HepG2 (cell line): ENCODE results near the gene OSBP. TPM values are rescaled to one million over a fixed set of nuclear protein-coding genes. Genes with fewer than 3 reads are reported as not detected.
A peak's percentile ranks its signal among the peaks of the same experiment; 100 is the strongest.

Source experiments
- GABPB1 ChIP-seq: IDR thresholded peaks from 2 replicates; pipeline ENCODE4 v1.6.1; 2016; ENCODE audit warnings: mild to moderate bottlenecking, missing genetic modification reagents, moderate library complexity, missing compliant biosample characterization
- HDAC2 ChIP-seq: sonication (generic); formaldehyde crosslinking; IDR thresholded peaks from 2 replicates; pipeline ENCODE4 v1.4.0; 2020; ENCODE audit warnings: missing genetic modification reagents
- KMT2A ChIP-seq: sonication (generic); formaldehyde crosslinking; IDR thresholded peaks from 2 replicates; pipeline ENCODE4 v1.4.0; 2020; ENCODE audit warnings: missing genetic modification reagents
- MED13 ChIP-seq: sonication (generic); formaldehyde crosslinking; IDR thresholded peaks from 2 replicates; pipeline ENCODE4 v1.5.0; 2020; ENCODE audit warnings: missing genetic modification reagents
- NR2C2 ChIP-seq: sonication (generic); formaldehyde crosslinking; IDR thresholded peaks from 2 replicates; pipeline ENCODE4 v1.4.0; 2020; ENCODE audit warnings: missing genetic modification reagents, mild to moderate bottlenecking, moderate library complexity, borderline replicate concordance
- RARA ChIP-seq: IDR thresholded peaks from 2 replicates; pipeline ENCODE4 v1.6.1; 2016; ENCODE audit warnings: missing genetic modification reagents, missing compliant biosample characterization
- SNAI1 ChIP-seq: sonication (generic); formaldehyde crosslinking; IDR thresholded peaks from 2 replicates; pipeline ENCODE4 v1.5.0; 2020; ENCODE audit warnings: mild to moderate bottlenecking, missing genetic modification reagents, borderline replicate concordance
- TP53 ChIP-seq: sonication (generic); formaldehyde crosslinking; conservative IDR thresholded peaks from 2 replicates; pipeline ENCODE4 v1.4.0; 2020; ENCODE audit warnings: missing genetic modification reagents
- ZNF138 ChIP-seq: sonication (generic); formaldehyde crosslinking; IDR thresholded peaks from 2 replicates; pipeline ENCODE4 v1.5.0; 2020; ENCODE audit warnings: mild to moderate bottlenecking, low read depth, missing genetic modification reagents
- ZNF484 ChIP-seq: sonication (generic); formaldehyde crosslinking; IDR thresholded peaks from 2 replicates; pipeline ENCODE4 v1.5.1; 2020; ENCODE audit warnings: mild to moderate bottlenecking, low read depth, missing genetic modification reagents, borderline replicate concordance
- polyA plus RNA-seq, 8 experiments: library from polyadenylated mRNA; depleted of rRNA in 3 of 8; stranded (reverse) in 7 of 8; unstranded in 1 of 8; fragments of >200 nt; fragmentation: Illumina TruSeq in 4 of 8; extraction: Trizol in 4 of 8; gene quantifications; 2 replicates each; pipeline versions ENCODE4 v1.2.1 to v1.2.3, GENCODE V29; 2011 to 2016; ENCODE audit warnings: low read depth in 4 of 8, missing spikeins in 1 of 8, mixed read lengths in 1 of 8; ENCODE audit not compliant: insufficient read depth in 1 of 8
- total RNA-seq, 5 experiments: library from RNA; depleted of rRNA; stranded (reverse); fragments of >200 nt; fragmentation: Illumina TruSeq; extraction: Trizol; gene quantifications; 2 replicates each; pipeline ENCODE4 v1.2.3, GENCODE V29; 2016; ENCODE audit warnings: low read depth in 1 of 5
- TF ChIP-seq, protein P1 (sequence below): sonication (generic); formaldehyde crosslinking; IDR thresholded peaks from 2 replicates; pipeline ENCODE4 v1.5.0; 2020; ENCODE audit warnings: missing genetic modification reagents
- TF ChIP-seq, protein P2 (sequence below): sonication (generic); formaldehyde crosslinking; IDR thresholded peaks from 2 replicates; pipeline ENCODE4 v1.4.0; 2020; ENCODE audit warnings: missing genetic modification reagents, borderline replicate concordance
- TF ChIP-seq, protein P3 (sequence below): sonication (generic); formaldehyde crosslinking; conservative IDR thresholded peaks from 2 replicates; pipeline ENCODE4 v1.4.0; 2020; ENCODE audit warnings: missing genetic modification reagents
- TF ChIP-seq, protein P4 (sequence below): sonication (generic); formaldehyde crosslinking; IDR thresholded peaks from 2 replicates; pipeline ENCODE4 v1.8.1; 2022; ENCODE audit warnings: mild to moderate bottlenecking, missing genetic modification reagents
- TF ChIP-seq, protein P5 (sequence below), 2 experiments: sonication (generic) in 1 of 2; formaldehyde crosslinking in 1 of 2; IDR thresholded peaks; 2 replicates each; pipeline versions ENCODE4 v1.5.1 to v1.6.1; 2011 to 2020; ENCODE audit warnings: borderline replicate concordance in 1 of 2, low read depth in 1 of 2, low read length in 1 of 2, mild to moderate bottlenecking in 1 of 2, missing genetic modification reagents in 1 of 2, moderate library complexity in 1 of 2
- TF ChIP-seq, protein P6 (sequence below): sonication (generic); formaldehyde crosslinking; IDR thresholded peaks from 2 replicates; pipeline ENCODE4 v1.4.0; 2020; ENCODE audit warnings: missing genetic modification reagents

The OSBP gene
- total and polyA plus RNA-seq, 2 of the 13 experiments (the other 11 are each of a cell fraction or from before 2014, with no cell fraction given) = 12.1 to 13.5 TPM

DNA sequence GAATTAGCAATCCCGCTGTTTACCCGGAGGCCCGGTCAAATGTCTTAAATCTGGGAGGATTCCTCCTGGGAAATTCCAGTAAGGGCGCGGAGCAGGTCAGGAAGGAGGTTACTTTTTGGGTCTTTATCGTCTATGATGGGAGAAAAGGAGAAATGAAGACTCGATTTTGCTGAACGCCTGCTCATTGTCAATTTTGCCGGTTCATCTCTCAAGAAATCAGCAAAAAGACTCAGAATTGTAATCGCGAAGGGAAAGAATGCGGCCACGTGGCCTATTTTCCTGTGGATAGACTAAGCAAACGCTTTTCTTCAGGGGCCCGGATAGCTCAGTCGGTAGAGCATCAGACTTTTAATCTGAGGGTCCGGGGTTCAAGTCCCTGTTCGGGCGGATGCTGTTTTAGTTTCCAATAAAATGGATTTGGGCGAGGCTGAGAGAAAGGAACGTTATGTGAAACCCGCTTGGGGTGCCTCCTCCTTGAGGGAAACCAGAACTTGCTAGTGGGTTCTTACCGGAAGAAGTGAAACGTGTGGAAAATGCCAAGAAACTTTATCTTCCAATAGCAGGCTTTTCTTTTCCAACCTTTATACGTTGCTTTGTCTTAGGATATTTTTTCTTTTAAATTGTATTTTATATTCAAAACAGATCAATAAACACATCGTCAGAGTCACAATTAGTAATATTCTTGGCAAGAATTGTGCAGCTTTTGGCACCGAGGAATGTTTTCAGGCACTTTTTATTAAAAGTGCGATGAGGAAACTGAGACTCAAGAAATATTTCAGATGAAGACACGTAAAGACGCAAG is 59.3 kb downstream of the OSBP start (continued):
- TF ChIP-seq TP53 (CRISPR knock-in tag) (0 out of 2 replicates have a peak, but pooled peaks have one; percentile 41), HDAC2 (peak; percentile 47; the same call in 1 of the 2 replicates), SNAI1 (CRISPR knock-in tag) (no peak), RARA (no peak), GABPB1 (CRISPR knock-in tag) (no peak; the same call in 1 of the 2 replicates), ZNF138 (CRISPR knock-in tag) (no peak), NR2C2 (no peak; the same call in 1 of the 2 replicates), KMT2A (CRISPR knock-in tag) (no peak), MED13 (CRISPR knock-in tag) (no peak), ZNF484 (CRISPR knock-in tag) (no peak)
- TF ChIP-seq, protein P1, sequence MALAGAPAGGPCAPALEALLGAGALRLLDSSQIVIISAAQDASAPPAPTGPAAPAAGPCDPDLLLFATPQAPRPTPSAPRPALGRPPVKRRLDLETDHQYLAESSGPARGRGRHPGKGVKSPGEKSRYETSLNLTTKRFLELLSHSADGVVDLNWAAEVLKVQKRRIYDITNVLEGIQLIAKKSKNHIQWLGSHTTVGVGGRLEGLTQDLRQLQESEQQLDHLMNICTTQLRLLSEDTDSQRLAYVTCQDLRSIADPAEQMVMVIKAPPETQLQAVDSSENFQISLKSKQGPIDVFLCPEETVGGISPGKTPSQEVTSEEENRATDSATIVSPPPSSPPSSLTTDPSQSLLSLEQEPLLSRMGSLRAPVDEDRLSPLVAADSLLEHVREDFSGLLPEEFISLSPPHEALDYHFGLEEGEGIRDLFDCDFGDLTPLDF (CRISPR knock-in tag) = no peak
- TF ChIP-seq, protein P2, sequence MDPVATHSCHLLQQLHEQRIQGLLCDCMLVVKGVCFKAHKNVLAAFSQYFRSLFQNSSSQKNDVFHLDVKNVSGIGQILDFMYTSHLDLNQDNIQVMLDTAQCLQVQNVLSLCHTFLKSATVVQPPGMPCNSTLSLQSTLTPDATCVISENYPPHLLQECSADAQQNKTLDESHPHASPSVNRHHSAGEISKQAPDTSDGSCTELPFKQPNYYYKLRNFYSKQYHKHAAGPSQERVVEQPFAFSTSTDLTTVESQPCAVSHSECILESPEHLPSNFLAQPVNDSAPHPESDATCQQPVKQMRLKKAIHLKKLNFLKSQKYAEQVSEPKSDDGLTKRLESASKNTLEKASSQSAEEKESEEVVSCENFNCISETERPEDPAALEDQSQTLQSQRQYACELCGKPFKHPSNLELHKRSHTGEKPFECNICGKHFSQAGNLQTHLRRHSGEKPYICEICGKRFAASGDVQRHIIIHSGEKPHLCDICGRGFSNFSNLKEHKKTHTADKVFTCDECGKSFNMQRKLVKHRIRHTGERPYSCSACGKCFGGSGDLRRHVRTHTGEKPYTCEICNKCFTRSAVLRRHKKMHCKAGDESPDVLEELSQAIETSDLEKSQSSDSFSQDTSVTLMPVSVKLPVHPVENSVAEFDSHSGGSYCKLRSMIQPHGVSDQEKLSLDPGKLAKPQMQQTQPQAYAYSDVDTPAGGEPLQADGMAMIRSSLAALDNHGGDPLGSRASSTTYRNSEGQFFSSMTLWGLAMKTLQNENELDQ (CRISPR knock-in tag) = no peak
- TF ChIP-seq, protein P3, sequence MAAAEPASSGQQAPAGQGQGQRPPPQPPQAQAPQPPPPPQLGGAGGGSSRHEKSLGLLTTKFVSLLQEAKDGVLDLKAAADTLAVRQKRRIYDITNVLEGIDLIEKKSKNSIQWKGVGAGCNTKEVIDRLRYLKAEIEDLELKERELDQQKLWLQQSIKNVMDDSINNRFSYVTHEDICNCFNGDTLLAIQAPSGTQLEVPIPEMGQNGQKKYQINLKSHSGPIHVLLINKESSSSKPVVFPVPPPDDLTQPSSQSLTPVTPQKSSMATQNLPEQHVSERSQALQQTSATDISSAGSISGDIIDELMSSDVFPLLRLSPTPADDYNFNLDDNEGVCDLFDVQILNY = no peak
- TF ChIP-seq, protein P4, sequence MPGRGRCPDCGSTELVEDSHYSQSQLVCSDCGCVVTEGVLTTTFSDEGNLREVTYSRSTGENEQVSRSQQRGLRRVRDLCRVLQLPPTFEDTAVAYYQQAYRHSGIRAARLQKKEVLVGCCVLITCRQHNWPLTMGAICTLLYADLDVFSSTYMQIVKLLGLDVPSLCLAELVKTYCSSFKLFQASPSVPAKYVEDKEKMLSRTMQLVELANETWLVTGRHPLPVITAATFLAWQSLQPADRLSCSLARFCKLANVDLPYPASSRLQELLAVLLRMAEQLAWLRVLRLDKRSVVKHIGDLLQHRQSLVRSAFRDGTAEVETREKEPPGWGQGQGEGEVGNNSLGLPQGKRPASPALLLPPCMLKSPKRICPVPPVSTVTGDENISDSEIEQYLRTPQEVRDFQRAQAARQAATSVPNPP (CRISPR knock-in tag) = no peak
- TF ChIP-seq, protein P5, sequence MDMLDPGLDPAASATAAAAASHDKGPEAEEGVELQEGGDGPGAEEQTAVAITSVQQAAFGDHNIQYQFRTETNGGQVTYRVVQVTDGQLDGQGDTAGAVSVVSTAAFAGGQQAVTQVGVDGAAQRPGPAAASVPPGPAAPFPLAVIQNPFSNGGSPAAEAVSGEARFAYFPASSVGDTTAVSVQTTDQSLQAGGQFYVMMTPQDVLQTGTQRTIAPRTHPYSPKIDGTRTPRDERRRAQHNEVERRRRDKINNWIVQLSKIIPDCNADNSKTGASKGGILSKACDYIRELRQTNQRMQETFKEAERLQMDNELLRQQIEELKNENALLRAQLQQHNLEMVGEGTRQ (IDR thresholded peaks at IDR 0.05; ENCODE audit: low read depth, low read length) = peak; percentile 27; the same call in 1 of the 2 replicates
- TF ChIP-seq, protein P5 (CRISPR knock-in tag; IDR thresholded peaks at IDR 0.05; ENCODE audit: borderline replicate concordance) = peak; percentile 57; the same call in 1 of the 2 replicates
- TF ChIP-seq, protein P6, sequence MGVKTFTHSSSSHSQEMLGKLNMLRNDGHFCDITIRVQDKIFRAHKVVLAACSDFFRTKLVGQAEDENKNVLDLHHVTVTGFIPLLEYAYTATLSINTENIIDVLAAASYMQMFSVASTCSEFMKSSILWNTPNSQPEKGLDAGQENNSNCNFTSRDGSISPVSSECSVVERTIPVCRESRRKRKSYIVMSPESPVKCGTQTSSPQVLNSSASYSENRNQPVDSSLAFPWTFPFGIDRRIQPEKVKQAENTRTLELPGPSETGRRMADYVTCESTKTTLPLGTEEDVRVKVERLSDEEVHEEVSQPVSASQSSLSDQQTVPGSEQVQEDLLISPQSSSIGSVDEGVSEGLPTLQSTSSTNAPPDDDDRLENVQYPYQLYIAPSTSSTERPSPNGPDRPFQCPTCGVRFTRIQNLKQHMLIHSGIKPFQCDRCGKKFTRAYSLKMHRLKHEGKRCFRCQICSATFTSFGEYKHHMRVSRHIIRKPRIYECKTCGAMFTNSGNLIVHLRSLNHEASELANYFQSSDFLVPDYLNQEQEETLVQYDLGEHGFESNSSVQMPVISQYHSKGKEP (CRISPR knock-in tag) = no peak
